DND-41 (cell line): ENCODE measurements around the gene G6PC3.

Source experiments
- CTCF ChIP-seq: IDR thresholded peaks from 2 replicates; pipeline ENCODE4 v1.5.1; 2012; ENCODE audit warnings: borderline replicate concordance, low read length, moderate library complexity, mild to moderate bottlenecking; ENCODE audit not compliant: poor library complexity, severe bottlenecking; ENCODE audit errors: extremely low read depth
- EZH2 ChIP-seq: IDR thresholded peaks from 3 replicates; pipeline ENCODE4 v1.6.1; 2012; ENCODE audit warnings: borderline replicate concordance, low read depth, mild to moderate bottlenecking, moderate library complexity, low read length, inconsistent platforms; ENCODE audit not compliant: severe bottlenecking

- TF ChIP-seq CTCF: no peak
- no peak for TF ChIP-seq EZH2
Observed at GRCh38 chr17:44033861-44034408, 36.6 kb upstream of the G6PC3 start.
